Mesothelial cell of epicardium (in vitro differentiated cells): ENCODE data around the gene ATP2C1. TPM values are rescaled to one million over a fixed set of nuclear protein-coding genes. Genes with fewer than 3 reads are reported as not detected.

Experiments used
- DNase-seq, 2 experiments: peaks; one replicate each; pipeline ENCODE4 v3.0.0; 2021; ENCODE audit warnings: low spot score in 2 of 2; ENCODE audit not compliant: unreplicated experiment in 2 of 2
- H3K27ac Mint-ChIP-seq: 2 replicates; pipeline ENCODE4 v1.8.0; 2021; ENCODE audit warnings: mixed read lengths
- H3K27me3 Mint-ChIP-seq: 2 replicates; pipeline ENCODE4 v1.8.0; 2021; ENCODE audit warnings: low read depth, mixed read lengths
- H3K36me3 Mint-ChIP-seq: 2 replicates; pipeline ENCODE4 v1.8.0; 2021; ENCODE audit warnings: mixed read lengths
- H3K4me1 Mint-ChIP-seq: 2 replicates; pipeline ENCODE4 v1.8.0; 2021; ENCODE audit warnings: mixed read lengths
- H3K4me3 Mint-ChIP-seq: 2 replicates; pipeline ENCODE4 v1.8.0; 2021; ENCODE audit warnings: mild to moderate bottlenecking, moderate library complexity, mixed read lengths
- H3K9me3 Mint-ChIP-seq: 2 replicates; pipeline ENCODE4 v1.8.0; 2021; ENCODE audit warnings: mixed read lengths
- CTCF ChIP-seq: fragments of 200-600 bp; sonication (generic); IDR thresholded peaks from one replicate; pipeline ENCODE4 v1.5.0; 2021; ENCODE audit warnings: antibody characterized with exemption; ENCODE audit not compliant: unreplicated experiment
- total RNA-seq: library from RNA; stranded (reverse); gene quantifications from 3 replicates; pipeline ENCODE4 v1.2.1, GENCODE V29; 2021

The ATP2C1 gene
- total RNA-seq, 1 donor from 2014 or later: 88.8 TPM

GRCh38 chr3:130892759-130893375 lies 1.0 kb upstream of the ATP2C1 start:
- Mint-ChIP-seq H3K9me3 (no peaks in the 10 kb centered on the region), H3K36me3 (no peaks in the 10 kb centered on the region), H3K27ac (peak overlapping the region; percentile 99), H3K4me1 (peaks cover 32% of the 10 kb centered on the region), H3K4me3 (peak overlapping the region; percentile 90), H3K27me3 (no peaks in the 10 kb centered on the region)
- DNase-seq: peak in 1 of 2 experiments; percentile 57
- peak; percentile 88 for TF ChIP-seq CTCF

GRCh38 chr3:130894130-130894985 lies 474 bp downstream of the ATP2C1 start:
- Mint-ChIP-seq H3K9me3 (no peaks in the 10 kb centered on the region), H3K36me3 (no peaks in the 10 kb centered on the region), H3K4me3 (peak overlapping the region; percentile 90), H3K27ac (peak overlapping the region; percentile 98), H3K27me3 (no peaks in the 10 kb centered on the region), H3K4me1 (peaks cover 41% of the 10 kb centered on the region)
- peak; percentile 37 to 53 for DNase-seq
- TF ChIP-seq CTCF: no peak

GRCh38 chr3:130894986-130895280 lies 1.0 kb downstream of the ATP2C1 start:
- Mint-ChIP-seq H3K27me3 (no peaks in the 10 kb centered on the region), H3K27ac (peak overlapping the region; percentile 98), H3K4me3 (peak overlapping the region; percentile 90), H3K4me1 (peaks cover 41% of the 10 kb centered on the region), H3K9me3 (no peaks in the 10 kb centered on the region), H3K36me3 (no peaks in the 10 kb centered on the region)
- TF ChIP-seq CTCF: no peak
- DNase-seq: no peak

- Mint-ChIP-seq H3K9me3 (no peaks in the 10 kb centered on the region), H3K27ac (peak overlapping the region; percentile 98), H3K4me1 (peaks cover 41% of the 10 kb centered on the region), H3K36me3 (no peaks in the 10 kb centered on the region), H3K27me3 (no peaks in the 10 kb centered on the region), H3K4me3 (peak overlapping the region; percentile 90)
- DNase-seq: no peak
- TF ChIP-seq CTCF: no peak
Observed at GRCh38 chr3:130895690-130896488, 2.0 kb downstream of the ATP2C1 start.

- Mint-ChIP-seq H3K27ac (no peak overlapping the region), H3K9me3 (no peaks in the 10 kb centered on the region)
Observed at GRCh38 chr3:130897316-130897715, 3.4 kb downstream of the ATP2C1 start.

More at GRCh38 chr3:130897316-130897715, 3.4 kb downstream of the ATP2C1 start:
- Mint-ChIP-seq H3K36me3 (no peaks in the 10 kb centered on the region), H3K4me3 (no peak overlapping the region), H3K4me1 (peaks cover 41% of the 10 kb centered on the region), H3K27me3 (no peaks in the 10 kb centered on the region)
- TF ChIP-seq CTCF: no peak
- DNase-seq: no peak
